Measurements from ENCODE around the gene PRTFDC1.

DNA sequence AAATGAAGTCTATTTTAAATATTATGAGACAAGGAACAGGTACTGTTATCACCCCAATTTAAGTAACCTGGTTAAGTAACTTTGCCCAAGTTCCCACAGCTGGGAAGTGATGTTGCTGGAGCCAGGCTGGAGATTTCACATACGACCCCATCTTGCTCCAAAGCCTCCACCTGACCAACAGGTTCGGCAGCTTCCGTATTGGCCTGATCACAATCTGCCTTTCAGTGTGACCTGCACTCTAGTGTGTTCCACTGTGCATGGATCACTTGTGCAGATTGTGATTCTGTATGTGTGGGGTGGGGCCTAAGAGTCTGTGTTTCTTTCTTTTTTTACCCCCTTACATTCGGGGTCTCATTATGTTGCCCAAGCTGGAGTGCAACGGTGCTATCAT, 66.1 kb downstream of the PRTFDC1 start:
- TF ChIP-seq POLR2A (IDR thresholded peaks at IDR 0.05) = no peak
- TF ChIP-seq, protein P1, sequence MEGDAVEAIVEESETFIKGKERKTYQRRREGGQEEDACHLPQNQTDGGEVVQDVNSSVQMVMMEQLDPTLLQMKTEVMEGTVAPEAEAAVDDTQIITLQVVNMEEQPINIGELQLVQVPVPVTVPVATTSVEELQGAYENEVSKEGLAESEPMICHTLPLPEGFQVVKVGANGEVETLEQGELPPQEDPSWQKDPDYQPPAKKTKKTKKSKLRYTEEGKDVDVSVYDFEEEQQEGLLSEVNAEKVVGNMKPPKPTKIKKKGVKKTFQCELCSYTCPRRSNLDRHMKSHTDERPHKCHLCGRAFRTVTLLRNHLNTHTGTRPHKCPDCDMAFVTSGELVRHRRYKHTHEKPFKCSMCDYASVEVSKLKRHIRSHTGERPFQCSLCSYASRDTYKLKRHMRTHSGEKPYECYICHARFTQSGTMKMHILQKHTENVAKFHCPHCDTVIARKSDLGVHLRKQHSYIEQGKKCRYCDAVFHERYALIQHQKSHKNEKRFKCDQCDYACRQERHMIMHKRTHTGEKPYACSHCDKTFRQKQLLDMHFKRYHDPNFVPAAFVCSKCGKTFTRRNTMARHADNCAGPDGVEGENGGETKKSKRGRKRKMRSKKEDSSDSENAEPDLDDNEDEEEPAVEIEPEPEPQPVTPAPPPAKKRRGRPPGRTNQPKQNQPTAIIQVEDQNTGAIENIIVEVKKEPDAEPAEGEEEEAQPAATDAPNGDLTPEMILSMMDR (IDR thresholded peaks at IDR 0.05) = no peak

Measured in esophagus squamous epithelium (tissue), 4 donors.